MG63 (cell line): ENCODE data around the gene LIX1L. TPM values are rescaled to one million over a fixed set of nuclear protein-coding genes. Genes with fewer than 3 reads are reported as not detected.
A peak's percentile ranks its signal among the peaks of the same experiment; 100 is the strongest.

Source experiments
- DNase-seq: peaks from one replicate; pipeline ENCODE4 v3.0.0-alpha.2; 2020
- H3K27me3 ChIP-seq: fragments of 250-450 bp; sonication (Bioruptor Pico); 2 replicates; pipeline ENCODE4 v1.5.1; 2020; ENCODE audit warnings: mild to moderate bottlenecking, moderate library complexity
- H3K36me3 ChIP-seq: fragments of 250-450 bp; sonication (Bioruptor Pico); 2 replicates; pipeline ENCODE4 v1.5.1; 2020; ENCODE audit warnings: mild to moderate bottlenecking, moderate library complexity
- H3K4me3 ChIP-seq: fragments of 250-450 bp; sonication (Bioruptor Pico); 2 replicates; pipeline ENCODE4 v1.5.1; 2020; ENCODE audit warnings: mild to moderate bottlenecking, moderate library complexity
- H3K9me3 ChIP-seq: fragments of 250-450 bp; sonication (Bioruptor Pico); 2 replicates; pipeline ENCODE4 v1.5.1; 2020; ENCODE audit warnings: mild to moderate bottlenecking, moderate library complexity
- total RNA-seq: library from RNA; depleted of rRNA; stranded (reverse); fragments of >200 nt; shearing (Covaris generic); gene quantifications from 2 replicates; pipeline ENCODE4 v1.2.3, GENCODE V29; 2014; ENCODE audit warnings: low replicate concordance; rRNA removed

LIX1L gene
- total RNA-seq, 1 experiment from 2014 or later: 30.0 TPM

DNA sequence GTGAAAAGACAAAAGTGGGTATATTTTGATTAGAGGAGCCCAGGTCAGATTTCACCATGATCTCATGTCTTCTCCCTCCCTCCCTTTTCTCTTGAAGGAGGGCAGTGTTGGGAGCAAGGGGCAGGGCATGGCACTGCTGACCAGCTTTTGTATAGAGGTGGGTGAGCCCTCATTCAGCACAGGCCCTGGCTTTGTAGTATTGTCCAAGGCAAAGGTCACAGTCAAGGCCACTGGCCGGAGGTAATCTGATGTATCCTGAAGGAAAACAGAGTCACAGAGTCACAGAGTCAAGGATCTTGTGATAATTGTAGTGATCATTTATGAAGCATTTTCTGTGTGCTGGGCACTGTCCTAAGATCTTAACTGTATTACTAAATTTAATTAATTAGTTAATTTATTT is 59.8 kb downstream of the LIX1L start:
- Histone ChIP-seq H3K36me3 (no peaks in the 10 kb centered on the region), H3K9me3 (no peaks in the 10 kb centered on the region), H3K4me3 (no peak overlapping the region), H3K27me3 (no peaks in the 10 kb centered on the region)
- DNase-seq: no peak

DNA sequence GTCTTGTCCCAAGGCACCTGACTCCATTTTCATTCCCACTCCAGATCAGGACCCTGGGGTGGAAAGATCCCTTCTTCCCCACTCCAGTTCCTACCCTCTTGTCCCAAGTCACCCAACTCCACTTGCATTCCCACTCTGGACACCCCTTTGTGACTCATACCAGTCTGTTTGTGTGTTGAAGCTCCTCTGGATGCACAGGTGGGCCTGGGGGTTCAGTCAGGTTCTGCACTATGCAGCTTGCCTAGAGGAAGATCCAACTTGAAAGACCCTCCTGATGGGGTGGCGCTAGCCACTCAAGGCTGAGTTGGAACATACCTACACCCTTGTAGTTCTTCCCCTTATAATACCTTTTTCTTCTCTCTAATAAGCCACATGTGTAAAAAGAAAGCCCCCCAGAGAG is 62.3 kb downstream of the LIX1L start:
- H3K27me3 ChIP-seq: no peaks in the 10 kb centered on the region
- no peaks in the 10 kb centered on the region for H3K36me3 ChIP-seq
- no peaks in the 10 kb centered on the region for H3K9me3 ChIP-seq
- H3K4me3 ChIP-seq: no peak overlapping the region
- DNase-seq: no peak

DNA sequence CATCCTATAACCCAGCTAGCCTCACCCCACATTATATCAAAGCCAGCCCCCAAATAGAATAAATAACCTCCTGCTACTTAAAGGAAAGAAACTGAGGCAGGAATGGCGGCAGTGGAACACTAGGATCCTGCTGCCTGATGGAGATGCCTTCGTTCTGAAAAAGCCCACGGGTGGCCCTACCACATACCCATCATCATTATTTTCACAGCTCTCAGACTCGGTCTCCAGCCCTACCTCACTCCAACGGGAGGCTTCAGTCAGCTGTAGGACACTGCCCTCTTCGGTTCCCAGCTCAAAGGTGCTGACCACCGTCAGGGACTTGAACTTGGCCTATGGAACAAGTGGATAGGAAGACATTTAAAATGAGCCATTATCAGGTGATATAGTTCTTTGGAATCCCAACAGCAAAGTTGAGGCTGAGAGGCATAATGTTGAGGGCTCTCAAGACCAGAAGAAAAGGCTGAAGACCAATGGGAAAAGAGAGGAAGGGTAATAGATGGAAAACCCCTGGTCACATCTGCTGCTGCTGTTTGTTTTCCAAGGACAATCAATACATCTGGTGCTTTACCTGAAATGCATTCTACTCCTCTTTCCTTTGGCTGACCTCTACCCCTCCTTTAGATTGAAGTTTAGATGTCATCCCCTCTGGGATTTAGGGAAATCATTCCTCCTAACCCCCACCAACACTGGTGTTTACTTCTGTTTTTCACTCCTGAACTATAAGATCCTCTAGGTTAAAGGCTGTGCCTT is 64.3 kb downstream of the LIX1L start:
- no peak for DNase-seq
- no peaks in the 10 kb centered on the region for H3K27me3 ChIP-seq
- no peaks in the 10 kb centered on the region for H3K9me3 ChIP-seq
- H3K4me3 ChIP-seq: no peak overlapping the region
- no peaks in the 10 kb centered on the region for H3K36me3 ChIP-seq

DNA sequence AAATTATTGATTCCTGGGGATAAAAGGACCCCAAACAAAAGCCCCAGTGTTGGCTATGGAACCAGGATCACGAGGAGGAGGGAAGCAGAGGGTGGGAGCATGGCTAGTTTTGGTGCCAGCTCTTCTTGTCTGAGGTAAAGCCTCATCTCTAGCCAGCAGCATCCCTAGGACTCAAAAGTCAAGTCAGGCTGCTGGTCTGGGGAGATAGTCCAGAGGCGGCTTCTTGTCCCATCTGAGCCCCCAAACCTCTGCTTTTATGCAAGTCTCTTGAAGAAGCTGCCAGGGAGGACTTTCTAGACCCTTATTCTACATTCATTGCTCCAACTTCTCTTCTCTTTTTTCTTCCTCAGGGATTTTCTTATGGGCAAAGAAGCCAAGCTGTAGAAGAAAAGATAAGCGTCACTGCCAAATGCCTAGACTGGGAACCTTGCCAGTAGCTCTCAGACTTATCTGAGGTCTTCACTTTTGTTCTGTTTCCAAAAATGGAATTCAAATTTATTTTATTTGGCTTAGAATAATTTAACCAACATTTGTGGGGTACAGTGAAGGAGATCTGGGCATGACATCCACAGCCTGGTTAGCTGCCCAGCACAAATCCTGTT is 65.2 kb downstream of the LIX1L start:
- Histone ChIP-seq H3K9me3 (no peaks in the 10 kb centered on the region), H3K36me3 (no peaks in the 10 kb centered on the region), H3K27me3 (no peaks in the 10 kb centered on the region), H3K4me3 (peak overlapping the region; percentile 8)
- peak; percentile 66 for DNase-seq

DNA sequence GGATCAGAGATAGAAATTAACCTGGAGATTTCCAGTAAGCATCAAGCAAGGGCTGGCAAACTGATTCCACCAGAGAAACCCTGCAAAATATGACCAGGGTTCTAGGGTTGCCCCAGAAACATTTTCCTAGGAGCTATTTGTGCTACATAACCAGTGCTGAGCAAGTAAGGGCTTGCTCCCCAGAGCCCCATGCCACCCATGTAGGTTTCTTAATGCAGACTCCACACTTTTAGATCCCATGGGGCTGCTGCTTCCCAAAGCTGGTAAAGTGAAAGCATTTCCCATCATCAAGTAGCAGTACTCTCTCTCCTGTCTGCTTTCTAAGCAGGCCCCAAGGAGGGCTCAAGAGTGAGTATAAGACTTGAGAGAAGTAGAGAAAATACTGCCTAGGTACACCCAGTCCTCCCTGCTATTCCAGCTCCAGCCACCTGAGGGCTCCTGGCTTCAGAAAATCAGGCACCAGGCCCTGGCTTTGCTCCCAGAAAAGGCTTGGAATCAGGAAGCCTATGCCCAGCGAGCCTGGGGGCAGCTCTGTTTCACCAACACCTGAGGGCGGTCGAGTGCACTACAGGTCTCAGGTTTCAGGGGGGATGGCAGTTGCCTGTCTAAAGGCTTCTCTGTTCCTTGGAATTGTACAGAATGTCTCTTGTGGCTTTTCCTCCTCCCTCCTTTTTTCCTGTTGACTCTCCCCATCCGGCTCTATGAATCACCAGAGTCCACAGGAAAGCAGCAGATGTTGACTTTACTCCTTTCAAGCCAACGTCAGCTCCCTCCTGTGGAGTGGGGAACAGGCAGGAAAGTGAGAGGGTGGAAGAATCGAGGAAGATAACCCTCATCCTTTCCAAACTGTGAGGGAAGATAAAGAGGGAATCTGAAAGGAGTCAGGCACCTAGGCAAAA is 66.0 kb downstream of the LIX1L start:
- H3K36me3 ChIP-seq: no peaks in the 10 kb centered on the region
- no peaks in the 10 kb centered on the region for H3K9me3 ChIP-seq
- no peaks in the 10 kb centered on the region for H3K27me3 ChIP-seq
- peak; percentile 97 for DNase-seq
- H3K4me3 ChIP-seq: peak overlapping the region; percentile 8

DNA sequence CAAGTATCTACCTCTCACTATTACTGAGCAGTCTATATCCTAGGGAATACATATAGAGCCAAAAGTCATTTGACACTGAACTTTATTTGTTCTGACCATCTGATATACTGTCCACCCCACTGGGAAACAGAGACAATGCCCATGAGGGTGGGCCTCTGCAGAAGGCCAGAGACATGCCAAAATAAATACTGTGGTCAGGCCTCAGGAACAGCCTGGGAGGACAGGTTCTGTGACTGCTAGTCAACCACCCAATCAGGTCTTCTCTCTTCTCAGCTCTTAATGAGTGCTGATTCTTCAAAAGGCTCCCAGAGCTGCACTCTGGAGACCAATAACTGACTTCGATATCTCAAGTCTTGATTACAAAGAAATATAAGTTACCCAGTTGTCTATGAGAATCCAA is 66.7 kb downstream of the LIX1L start:
- H3K9me3 ChIP-seq: no peaks in the 10 kb centered on the region
- no peaks in the 10 kb centered on the region for H3K27me3 ChIP-seq
- H3K36me3 ChIP-seq: no peaks in the 10 kb centered on the region
- H3K4me3 ChIP-seq: no peak overlapping the region
- no peak for DNase-seq

DNA sequence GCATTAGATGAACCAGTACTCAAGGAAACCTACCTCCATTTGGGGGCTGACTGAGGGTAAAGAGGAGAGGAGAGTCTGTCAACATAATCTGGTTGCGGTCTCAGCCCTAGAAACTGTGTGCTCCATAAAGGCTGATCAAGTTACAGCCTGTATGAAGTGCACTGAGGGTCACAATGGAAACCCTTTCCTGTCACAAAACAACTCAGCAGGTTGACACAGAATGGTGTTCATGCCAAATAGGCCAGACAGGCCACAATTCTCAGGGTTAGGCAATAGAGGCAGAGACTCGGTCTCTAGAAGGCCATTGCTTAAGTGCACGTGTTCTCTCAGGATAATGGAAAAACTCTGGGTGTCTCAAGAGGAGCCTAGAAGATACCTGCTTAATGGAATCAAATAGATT is 68.1 kb downstream of the LIX1L start:
- Histone ChIP-seq H3K9me3 (no peaks in the 10 kb centered on the region), H3K36me3 (no peaks in the 10 kb centered on the region), H3K4me3 (no peak overlapping the region), H3K27me3 (no peaks in the 10 kb centered on the region; the same call in 1 of the 2 replicates)
- DNase-seq: no peak

DNA sequence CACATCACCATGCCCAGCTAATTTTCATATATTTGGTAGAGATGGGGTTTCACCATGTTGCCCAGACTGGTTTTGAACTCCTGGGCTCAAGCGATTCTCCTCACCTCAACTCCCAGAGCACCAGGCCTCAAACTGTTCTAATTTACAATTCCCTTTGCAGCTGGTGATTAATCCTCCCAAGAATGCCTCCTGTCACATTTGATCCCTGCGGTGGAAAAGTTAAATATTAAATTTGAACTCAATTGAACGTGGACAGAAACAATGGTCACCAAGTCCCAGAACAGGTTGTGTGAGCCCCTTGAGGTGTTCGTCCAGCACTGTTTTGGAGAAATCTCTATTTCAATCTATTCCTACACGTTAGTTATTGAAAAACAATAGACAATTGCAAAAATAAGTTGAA is 70.2 kb downstream of the LIX1L start:
- no peak for DNase-seq
- peaks cover 2% of the 10 kb centered on the region for H3K27me3 ChIP-seq

DNA sequence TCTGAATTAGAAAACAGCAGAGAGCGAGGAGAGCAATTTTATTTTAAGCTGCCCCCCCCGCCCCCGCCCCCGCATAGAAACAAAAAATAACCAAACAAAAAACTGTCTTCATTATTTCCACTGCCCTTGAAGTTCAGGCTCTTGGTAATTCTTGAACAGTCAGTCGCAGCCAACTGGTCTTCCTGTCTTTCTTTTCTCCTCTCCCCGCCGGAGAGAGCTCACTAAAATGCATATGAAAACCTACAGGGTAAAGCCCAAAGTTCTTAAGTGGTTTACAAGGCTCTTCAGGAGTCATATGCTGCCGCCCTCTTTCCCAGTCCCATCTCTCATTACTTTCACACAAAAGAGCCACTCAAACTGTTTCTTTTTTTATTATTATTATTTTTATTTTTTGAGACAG is 71.0 kb downstream of the LIX1L start:
- H3K27me3 ChIP-seq: peaks cover 2% of the 10 kb centered on the region
- no peaks in the 10 kb centered on the region for H3K9me3 ChIP-seq
- no peak overlapping the region for H3K4me3 ChIP-seq
- DNase-seq: no peak
- no peaks in the 10 kb centered on the region for H3K36me3 ChIP-seq

More for the DNA sequence above, 70.2 kb downstream of the LIX1L start:
- Histone ChIP-seq H3K36me3 (no peaks in the 10 kb centered on the region), H3K9me3 (no peaks in the 10 kb centered on the region), H3K4me3 (no peak overlapping the region)

DNA sequence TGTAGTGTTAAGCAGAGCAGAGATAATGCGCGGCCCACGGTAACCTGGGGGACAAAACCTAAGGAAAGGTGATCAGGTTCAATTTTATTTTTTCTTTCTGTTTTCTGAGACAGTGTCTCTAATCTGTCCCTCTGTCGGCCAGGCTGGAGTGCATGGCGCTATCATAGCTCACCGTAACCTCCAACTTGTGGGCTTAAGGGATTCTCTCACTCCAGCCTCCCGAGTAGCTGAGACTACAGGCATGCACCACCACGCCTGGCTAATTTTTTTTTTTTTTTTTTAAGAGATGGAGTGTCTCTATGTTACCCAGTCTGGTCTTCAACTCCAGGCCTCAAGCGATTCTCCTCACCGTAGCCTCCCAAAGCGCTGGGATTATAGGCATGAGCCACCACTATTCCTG is 71.4 kb downstream of the LIX1L start:
- Histone ChIP-seq H3K36me3 (no peaks in the 10 kb centered on the region), H3K27me3 (peaks cover 2% of the 10 kb centered on the region), H3K4me3 (peak overlapping the region; percentile 62), H3K9me3 (no peaks in the 10 kb centered on the region)
- no peak for DNase-seq

DNA sequence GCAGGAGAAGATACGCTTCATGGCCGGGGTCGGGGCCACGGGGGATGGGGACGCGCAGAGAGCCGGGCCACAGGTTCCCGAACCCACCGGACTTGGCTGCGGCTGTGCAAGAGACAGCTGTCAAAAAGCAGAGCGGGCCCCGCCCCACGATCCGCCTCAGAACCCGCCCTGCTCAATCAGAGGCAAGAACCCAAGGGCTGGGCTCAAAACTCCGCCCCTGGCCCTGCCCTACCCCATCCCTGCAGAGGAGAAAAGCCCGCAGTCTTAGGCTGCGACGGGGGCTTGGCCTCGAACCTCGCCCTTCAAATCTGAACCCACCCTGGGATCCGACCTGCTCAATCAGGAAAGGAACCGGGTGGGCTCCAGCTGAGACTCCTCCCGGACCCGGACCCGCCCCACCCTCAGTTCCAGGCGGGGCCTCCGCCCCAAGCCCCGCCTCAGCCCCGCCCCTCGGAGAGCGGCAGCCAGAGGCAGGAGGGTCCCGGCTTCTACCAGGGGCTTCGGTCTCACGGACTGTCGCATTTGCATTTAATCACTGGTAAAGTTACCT is 72.0 kb downstream of the LIX1L start, which contains the start of gene ANKRD35:
Gene ANKRD35 (minus strand): TSS at position 129 of the 550 bp plus-strand sequence. CDS start 108 bp downstream, at position 21.
- DNase-seq: peak; percentile 86
- Histone ChIP-seq H3K4me3 (peak within 1 kb of the TSS; percentile 62), H3K9me3 (no peaks in the 10 kb centered on the region), H3K27me3 (peaks cover 2% of the 10 kb centered on the region), H3K36me3 (no peaks in the 10 kb centered on the region)

DNA sequence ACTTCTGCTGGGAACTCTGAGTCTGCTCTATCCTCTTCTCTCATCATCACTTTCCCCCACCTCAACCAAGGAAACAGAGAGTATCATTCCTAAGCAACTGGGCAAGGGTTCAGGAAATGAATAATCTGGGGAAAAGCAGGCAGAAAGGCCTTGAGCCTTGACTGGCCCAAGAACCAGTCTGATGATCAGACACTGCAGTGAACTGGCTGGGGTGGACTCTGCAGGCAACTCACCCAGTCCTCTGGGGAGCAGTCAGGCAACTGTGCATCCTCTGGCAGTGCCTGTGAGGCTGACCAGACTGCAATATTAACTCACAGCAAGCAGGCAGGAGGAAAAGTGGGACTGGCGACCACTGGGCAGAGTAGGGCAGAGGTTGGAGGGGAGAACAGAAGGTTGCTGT is 73.1 kb downstream of the LIX1L start:
- Histone ChIP-seq H3K4me3 (no peak overlapping the region), H3K36me3 (no peaks in the 10 kb centered on the region), H3K9me3 (no peaks in the 10 kb centered on the region), H3K27me3 (peaks cover 2% of the 10 kb centered on the region)
- DNase-seq: peak; percentile 55

Other genes with a start within 250 kb of the LIX1L start
- gene CD160, start 238.5 kb downstream of the LIX1L start, total RNA-seq: not detected in 2 replicates
- 8.4 and 11.3 TPM in 2 replicates for gene RNF115, start 133.9 kb downstream of the LIX1L start, total RNA-seq
- gene POLR3C, start 133.8 kb downstream of the LIX1L start, total RNA-seq: 30.9 and 34.8 TPM in 2 replicates
- 0.59 TPM in 2 replicates for gene NUDT17, start 112.4 kb downstream of the LIX1L start, total RNA-seq
- 5.6 and 11.0 TPM in 2 replicates for gene PIAS3, start 98.9 kb downstream of the LIX1L start, total RNA-seq
- gene ANKRD35, start 72.2 kb downstream of the LIX1L start, total RNA-seq: not detected in 2 replicates
- gene ITGA10, start 48.0 kb downstream of the LIX1L start, total RNA-seq: 0.10 and 0.20 TPM in 2 replicates
- gene PEX11B, start 39.3 kb downstream of the LIX1L start, total RNA-seq: 19.3 and 20.6 TPM in 2 replicates
- gene RBM8A, start 30.5 kb downstream of the LIX1L start, total RNA-seq: 52.3 and 69.3 TPM in 2 replicates
- gene ANKRD34A, start 6.6 kb upstream of the LIX1L start, total RNA-seq: 0.30 TPM in 1 of 2 replicates, not detected in the other
- gene POLR3GL, start 6.7 kb upstream of the LIX1L start, total RNA-seq: 1.8 and 6.8 TPM in 2 replicates
- gene TXNIP, start 38.6 kb upstream of the LIX1L start, total RNA-seq: 20.4 and 20.6 TPM in 2 replicates
- not detected in 2 replicates for gene HJV, start 63.7 kb upstream of the LIX1L start, total RNA-seq
- gene NBPF10, start 186.8 kb upstream of the LIX1L start, total RNA-seq: 0.49 and 0.69 TPM in 2 replicates